Retinal pigment epithelial cell (primary cell): ENCODE measurements around the gene EGLN2.
A peak's percentile ranks its signal among the peaks of the same experiment; 100 is the strongest.
"Not testable (repeated sequence)": the region's sequence is repeated elsewhere in the genome, so short reads cannot be mapped to it uniquely, and the experiment has no call there.

Source experiments
- DNase-seq: peaks from one replicate; pipeline ENCODE4 v3.0.0-alpha.2; 2010; ENCODE audit warnings: low read depth
- H3K4me3 ChIP-seq: 2 replicates; pipeline ENCODE4 v1.5.1; 2011; ENCODE audit warnings: mild to moderate bottlenecking, low read length, control low read depth, moderate library complexity
- CTCF ChIP-seq: conservative IDR thresholded peaks from 2 replicates; pipeline ENCODE4 v1.5.1; 2011; ENCODE audit warnings: low read depth, low read length, control low read depth, inconsistent platforms

The EGLN2 gene

DNA sequence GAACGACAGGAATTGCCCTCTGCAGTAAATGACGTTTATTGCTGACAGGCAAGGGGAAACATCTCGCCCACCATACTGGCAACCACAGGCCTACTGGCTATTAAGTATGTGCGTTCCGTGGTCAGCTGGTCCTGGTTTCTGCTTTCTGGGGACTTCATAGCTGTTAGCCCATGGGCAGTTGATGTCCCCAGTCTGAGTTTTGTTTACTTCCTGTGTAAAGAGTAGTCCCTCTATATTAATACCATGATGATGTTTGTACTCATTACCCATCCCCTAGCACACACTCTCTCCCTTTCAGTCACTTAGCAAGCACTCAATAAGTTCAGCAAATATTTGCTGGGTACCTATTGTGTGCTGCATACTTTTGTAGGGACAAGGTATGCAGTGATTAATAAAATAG, 30.1 kb upstream of the EGLN2 start:
- TF ChIP-seq CTCF = no peak
- no peak for DNase-seq
- H3K4me3 ChIP-seq = no peak overlapping the region

DNA sequence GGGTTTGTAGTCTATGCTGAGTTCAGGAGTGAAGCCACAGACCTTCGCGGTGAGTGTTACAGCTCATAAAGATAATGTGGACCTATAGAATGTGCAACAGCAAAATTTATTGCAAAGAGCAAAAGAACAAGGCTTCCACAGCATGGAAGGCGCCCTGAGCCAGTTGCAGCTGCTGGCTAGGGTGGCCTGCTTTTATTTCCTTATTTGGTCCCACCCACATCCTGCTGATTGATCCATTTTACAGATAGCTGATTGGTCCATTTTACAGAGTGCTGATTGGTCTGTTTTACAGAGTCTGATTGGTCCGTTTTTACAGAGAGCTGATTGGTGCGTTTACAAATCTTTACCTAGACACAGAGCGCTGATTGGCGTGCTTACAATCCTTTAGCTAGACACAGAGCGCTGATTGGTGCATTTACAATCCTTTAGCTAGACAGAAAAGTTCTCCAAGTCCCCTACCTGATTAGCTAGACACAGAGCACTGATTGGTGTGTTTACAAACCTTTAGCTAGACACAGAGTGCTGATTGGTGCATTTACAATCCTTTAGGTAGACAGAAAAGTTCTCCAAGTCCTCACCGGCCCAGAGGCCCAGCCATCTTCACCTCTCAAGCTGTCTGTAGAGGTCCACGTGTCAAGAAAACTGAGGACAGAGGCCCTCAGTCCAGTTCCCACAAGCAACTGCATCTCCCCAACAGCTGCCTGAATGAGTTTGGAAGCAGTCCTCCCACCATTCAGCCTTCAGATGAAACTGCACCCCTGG, 27.7 kb upstream of the EGLN2 start:
- not testable (repeated sequence) for H3K4me3 ChIP-seq, DNase-seq

GRCh38 chr19:40774916-40775631, 23.9 kb upstream of the EGLN2 start, which contains the start of gene MIA:
Gene MIA (plus strand): TSS chr19:40775521. CDS start chr19:40775543, 22 bp downstream.
- no peak for TF ChIP-seq CTCF
- no peak within 1 kb of the TSS for H3K4me3 ChIP-seq
- no peak for DNase-seq

DNA sequence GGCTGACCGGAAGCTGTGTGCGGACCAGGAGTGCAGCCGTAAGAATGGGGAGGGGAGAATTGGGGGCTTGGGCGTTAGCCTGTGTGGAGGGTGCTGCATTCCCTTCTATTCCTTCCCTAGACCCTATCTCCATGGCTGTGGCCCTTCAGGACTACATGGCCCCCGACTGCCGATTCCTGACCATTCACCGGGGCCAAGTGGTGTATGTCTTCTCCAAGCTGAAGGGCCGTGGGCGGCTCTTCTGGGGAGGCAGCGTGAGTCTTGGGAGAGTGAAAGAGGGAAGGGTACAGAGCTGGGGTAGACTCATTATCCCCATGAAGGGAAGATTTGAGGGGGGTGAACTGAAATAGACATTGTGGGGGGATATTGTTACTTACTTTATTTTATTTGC, 23.4 kb upstream of the EGLN2 start:
- no peak for TF ChIP-seq CTCF
- no peak overlapping the region for H3K4me3 ChIP-seq
- no peak for DNase-seq

DNA sequence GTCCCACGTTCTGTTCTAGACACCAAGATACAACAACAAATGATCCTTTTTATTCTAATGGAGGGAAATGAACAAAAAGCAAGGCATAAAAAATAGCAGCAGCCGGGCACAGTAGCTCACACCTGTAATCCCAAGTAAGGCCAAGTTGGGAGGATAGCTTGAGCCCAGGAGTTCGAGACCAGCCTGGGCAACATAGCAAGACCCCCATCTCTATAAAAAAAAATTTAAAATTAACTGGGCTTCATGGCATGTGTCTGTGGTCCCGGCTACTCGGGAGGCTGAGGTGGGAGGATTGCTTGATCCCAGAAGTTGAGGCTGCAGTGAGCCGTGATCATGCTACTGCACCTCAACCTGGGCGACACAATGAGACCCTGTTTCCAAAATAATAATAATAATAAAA, 22.6 kb upstream of the EGLN2 start:
- no peak for DNase-seq
- no peak for TF ChIP-seq CTCF
- H3K4me3 ChIP-seq = no peak overlapping the region

DNA sequence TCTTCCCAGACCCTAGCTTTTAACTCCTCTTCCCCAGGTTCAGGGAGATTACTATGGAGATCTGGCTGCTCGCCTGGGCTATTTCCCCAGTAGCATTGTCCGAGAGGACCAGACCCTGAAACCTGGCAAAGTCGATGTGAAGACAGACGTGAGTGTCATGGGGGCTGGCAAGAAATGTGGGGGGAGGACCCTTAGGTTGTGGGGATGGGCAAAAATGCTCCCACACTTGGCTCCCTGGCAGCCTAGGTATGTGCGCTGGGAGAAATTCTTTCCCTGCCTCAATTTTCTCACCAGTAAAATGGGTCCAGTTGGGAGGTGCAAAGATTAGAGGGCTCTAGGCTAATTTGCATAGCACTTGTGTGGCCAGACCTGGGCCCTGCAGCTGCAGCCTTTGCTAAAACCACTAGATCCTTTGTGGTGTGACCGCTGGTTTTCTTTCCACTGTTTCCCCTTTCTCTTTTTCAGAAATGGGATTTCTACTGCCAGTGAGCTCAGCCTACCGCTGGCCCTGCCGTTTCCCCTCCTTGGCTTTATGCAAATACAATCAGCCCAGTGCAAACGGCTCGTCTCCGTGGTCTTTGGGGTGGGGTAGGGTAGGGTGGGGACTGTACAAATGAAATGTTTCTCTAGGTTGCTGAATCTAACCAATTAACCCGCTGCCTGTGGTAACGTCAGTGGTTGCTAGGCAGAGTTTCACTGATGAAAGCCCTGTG, 21.9 kb upstream of the EGLN2 start:
- peak; percentile 79 for DNase-seq
- no peak for TF ChIP-seq CTCF
- peak overlapping the region; percentile 79 for H3K4me3 ChIP-seq

DNA sequence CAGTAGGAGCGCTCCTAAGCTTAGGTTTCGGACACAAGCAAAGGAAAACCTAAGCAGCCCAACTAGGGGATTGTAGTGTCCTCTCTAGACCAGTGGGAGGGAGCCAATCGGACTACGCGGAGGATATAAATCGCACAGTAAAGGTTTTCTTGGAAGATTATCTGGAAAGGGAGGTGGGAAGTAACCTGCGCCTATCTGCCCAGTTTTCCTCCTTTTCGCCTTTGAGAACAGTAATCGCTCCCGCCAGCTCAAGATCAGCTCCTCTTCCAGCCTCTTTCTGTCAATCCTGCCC, 21.4 kb upstream of the EGLN2 start:
- H3K4me3 ChIP-seq = peak overlapping the region; percentile 79
- TF ChIP-seq CTCF = no peak
- no peak for DNase-seq
